ENCODE results near the gene PPM1A. TPM values are rescaled to one million over a fixed set of nuclear protein-coding genes. Genes with fewer than 3 reads are reported as not detected.

PPM1A gene
- total RNA-seq (2021) (52.3 and 54.5 TPM in 2 replicates), Bru-seq, nascent RNA (percentile 95 among the genes with signal in this experiment), BruChase-seq, experiment 1, labeled RNA remaining after a 2-hour chase (percentile 92 among the genes with signal in this experiment), BruChase-seq, experiment 2, labeled RNA remaining after a 6-hour chase (percentile 86 among the genes with signal in this experiment)
- long read RNA-seq, full-length matches to known transcripts, result 21 of 34 reads
- long read RNA-seq, partial matches to known transcripts, result 5 of 34 reads
- long read RNA-seq, other reads (novel, unspliced or antisense), result 8 of 34 reads

DNA sequence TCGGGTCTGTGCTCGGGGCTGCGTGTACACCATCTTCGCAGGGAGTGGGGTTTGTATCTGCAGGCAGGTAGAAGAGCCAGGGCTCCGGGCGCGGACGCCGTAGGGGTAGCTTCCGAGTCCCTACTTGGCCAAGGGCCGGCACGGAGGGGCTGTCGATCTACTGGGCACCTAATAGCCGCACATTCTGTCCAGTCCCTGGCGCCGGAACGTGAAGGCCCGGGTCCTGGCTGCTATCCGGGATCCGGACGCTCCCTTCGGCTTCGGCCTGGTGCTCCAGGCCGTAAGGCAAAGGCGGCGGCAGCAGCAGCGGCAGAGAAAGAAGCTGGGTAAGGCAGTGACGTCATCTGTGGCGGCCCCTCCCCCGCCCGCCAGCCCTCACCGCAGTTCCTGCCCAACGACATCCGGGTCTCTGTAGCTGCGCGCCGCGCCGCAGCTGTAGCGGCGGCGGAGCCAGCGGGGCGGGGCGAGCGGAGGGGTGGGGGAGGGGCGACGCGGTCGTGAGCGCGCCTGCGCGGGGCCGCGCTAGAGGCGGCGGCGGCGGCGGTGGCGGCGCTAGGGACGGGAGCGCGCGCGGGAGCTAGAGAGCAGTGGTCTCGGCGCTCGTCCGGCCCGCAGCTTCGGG is at the start of gene PPM1A:
Gene PPM1A (plus strand): TSS at position 525 of the 622 bp plus-strand sequence. CDS start 33,483 bp downstream, outside the sequence.
- POLR2A ChIA-PET (ENCODE audit: low non-redundant PET), result interaction anchor here (0.6 to 0.8 kb wide), 3 partner anchors 193 to 1513 kb away, joined by 5 to 22 read pairs (median 8); partner anchors contain the start of gene SNAPC1
- Histone ChIP-seq H3K27me3 (replicated peaks; ENCODE audit: insufficient read depth, low read depth, low read length, poor library complexity) (no peaks in the 10 kb centered on the region), H3K27ac (ENCODE audit: low read depth, low read length, poor library complexity, severe bottlenecking) (peak within 1 kb of the TSS; percentile 98), H3K9me3 (ENCODE audit: low read depth, low read length, poor library complexity, severe bottlenecking) (no peaks in the 10 kb centered on the region), H3K36me3 (ENCODE audit: insufficient read depth, low read length, poor library complexity, severe bottlenecking) (no peaks in the 10 kb centered on the region), H3K4me3 (ENCODE audit: low read depth, low read length, poor library complexity, severe bottlenecking) (peak within 1 kb of the TSS; percentile 81), H3K4me1 (ENCODE audit: insufficient read depth, low read length, poor library complexity, severe bottlenecking) (peaks cover 19% of the 10 kb centered on the region)
- BruUV-seq (replicated peaks), result no TSS peak
- intact Hi-C loops (cut with micrococcal nuclease; ENCODE audit: unreplicated experiment), result loop anchor here (5.0 kb wide), 1 partner anchor 63 kb away; no protein-coding TSS in a partner anchor
- TF ChIP-seq, protein P1, sequence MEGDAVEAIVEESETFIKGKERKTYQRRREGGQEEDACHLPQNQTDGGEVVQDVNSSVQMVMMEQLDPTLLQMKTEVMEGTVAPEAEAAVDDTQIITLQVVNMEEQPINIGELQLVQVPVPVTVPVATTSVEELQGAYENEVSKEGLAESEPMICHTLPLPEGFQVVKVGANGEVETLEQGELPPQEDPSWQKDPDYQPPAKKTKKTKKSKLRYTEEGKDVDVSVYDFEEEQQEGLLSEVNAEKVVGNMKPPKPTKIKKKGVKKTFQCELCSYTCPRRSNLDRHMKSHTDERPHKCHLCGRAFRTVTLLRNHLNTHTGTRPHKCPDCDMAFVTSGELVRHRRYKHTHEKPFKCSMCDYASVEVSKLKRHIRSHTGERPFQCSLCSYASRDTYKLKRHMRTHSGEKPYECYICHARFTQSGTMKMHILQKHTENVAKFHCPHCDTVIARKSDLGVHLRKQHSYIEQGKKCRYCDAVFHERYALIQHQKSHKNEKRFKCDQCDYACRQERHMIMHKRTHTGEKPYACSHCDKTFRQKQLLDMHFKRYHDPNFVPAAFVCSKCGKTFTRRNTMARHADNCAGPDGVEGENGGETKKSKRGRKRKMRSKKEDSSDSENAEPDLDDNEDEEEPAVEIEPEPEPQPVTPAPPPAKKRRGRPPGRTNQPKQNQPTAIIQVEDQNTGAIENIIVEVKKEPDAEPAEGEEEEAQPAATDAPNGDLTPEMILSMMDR (conservative IDR thresholded peaks at IDR 0.05; ENCODE audit: low read depth, low read length), result no peak
- no peak for TF ChIP-seq EZH2 (IDR thresholded peaks at IDR 0.05; ENCODE audit: borderline replicate concordance, low read depth, low read length, poor library complexity, severe bottlenecking)
- CTCF ChIA-PET, result interaction anchor here (1.3 kb wide), 1 partner anchor 83 kb away, joined by 3 read pairs; no protein-coding TSS in a partner anchor
- DNase-seq (ENCODE audit: low spot score), result peak; percentile 96

DNA sequence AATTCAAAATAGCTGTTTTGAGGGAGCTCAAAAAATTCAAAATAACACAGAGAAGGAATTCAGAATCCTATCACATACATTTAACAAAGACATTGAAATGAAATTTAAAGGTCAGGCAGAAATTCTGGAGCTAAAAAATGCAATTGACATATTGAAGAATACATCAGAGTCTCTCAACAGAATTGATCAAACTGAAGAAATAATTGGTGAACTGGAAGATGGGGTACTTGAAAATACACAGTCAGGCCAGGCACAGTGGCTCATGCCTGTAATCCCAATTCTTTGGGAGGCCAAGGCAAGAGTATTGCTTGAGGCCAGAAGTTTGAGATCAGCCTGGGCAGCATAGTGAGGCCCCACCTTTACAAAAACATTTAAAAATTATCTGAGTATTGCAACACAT is 49.7 kb upstream of the PPM1A start:
- no peaks in the 10 kb centered on the region for H3K36me3 ChIP-seq (ENCODE audit: insufficient read depth, low read length, poor library complexity, severe bottlenecking)
- H3K27me3 ChIP-seq (replicated peaks; ENCODE audit: insufficient read depth, low read depth, low read length, poor library complexity), result no peaks in the 10 kb centered on the region
- no peaks in the 10 kb centered on the region for H3K4me1 ChIP-seq (ENCODE audit: insufficient read depth, low read length, poor library complexity, severe bottlenecking)
- no peak overlapping the region for H3K4me3 ChIP-seq (ENCODE audit: low read depth, low read length, poor library complexity, severe bottlenecking)
- TF ChIP-seq, protein P1 (conservative IDR thresholded peaks at IDR 0.05; ENCODE audit: low read depth, low read length), result no peak
- no peak for TF ChIP-seq EZH2 (IDR thresholded peaks at IDR 0.05; ENCODE audit: borderline replicate concordance, low read depth, low read length, poor library complexity, severe bottlenecking)
- ChIA-PET POLR2A (ENCODE audit: low non-redundant PET) (interaction anchor here (0.7 kb wide), 1 partner anchor 130 kb away, joined by 6 read pairs; no protein-coding TSS in a partner anchor), CTCF (no interaction called here)
- H3K9me3 ChIP-seq (ENCODE audit: low read depth, low read length, poor library complexity, severe bottlenecking), result no peaks in the 10 kb centered on the region
- intact Hi-C loops (cut with micrococcal nuclease; ENCODE audit: unreplicated experiment), result no loop called here
- BruUV-seq (replicated peaks), result no TSS peak
- H3K27ac ChIP-seq (ENCODE audit: low read depth, low read length, poor library complexity, severe bottlenecking), result no peak overlapping the region
- no peak for DNase-seq (ENCODE audit: low spot score)

DNA sequence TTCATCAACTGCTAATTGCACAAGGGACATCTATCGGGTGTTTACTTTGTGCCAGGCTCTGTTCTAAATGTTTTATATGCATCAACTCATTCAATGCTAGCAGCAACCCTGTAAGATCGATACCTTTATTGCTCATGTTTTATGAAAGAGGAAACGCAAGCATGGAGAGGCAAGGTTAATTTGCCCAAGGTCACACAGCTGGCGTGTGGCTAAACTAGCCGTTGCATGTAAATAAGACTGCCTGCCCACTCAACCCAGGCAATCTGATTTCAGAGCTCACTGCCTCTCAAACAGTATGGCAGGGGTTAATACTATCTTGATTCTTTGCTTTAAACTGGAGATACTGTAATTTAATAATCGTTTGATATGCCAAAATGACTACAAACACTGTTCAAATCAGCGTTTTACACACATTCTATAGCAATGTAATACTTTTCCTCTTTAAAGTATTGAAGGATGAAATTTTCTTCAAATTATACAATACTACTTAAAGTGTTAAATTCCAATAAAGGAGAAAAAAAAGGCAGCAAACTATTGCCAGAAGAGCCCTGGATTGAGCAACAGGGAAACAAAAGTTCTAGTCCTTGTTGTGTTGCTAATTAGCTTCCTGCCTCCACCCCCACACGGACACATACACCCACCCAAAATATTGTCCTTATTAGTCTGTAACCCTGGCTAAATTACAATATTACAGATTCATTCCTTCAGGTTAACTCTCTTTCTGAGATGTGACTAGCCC is 44.7 kb upstream of the PPM1A start:
- BruUV-seq (replicated peaks), result no TSS peak
- no peaks in the 10 kb centered on the region for H3K36me3 ChIP-seq (ENCODE audit: insufficient read depth, low read length, poor library complexity, severe bottlenecking)
- no peaks in the 10 kb centered on the region for H3K27me3 ChIP-seq (replicated peaks; ENCODE audit: insufficient read depth, low read depth, low read length, poor library complexity)
- CTCF ChIA-PET, result no interaction called here
- no peak for DNase-seq (ENCODE audit: low spot score)
- H3K4me3 ChIP-seq (ENCODE audit: low read depth, low read length, poor library complexity, severe bottlenecking), result no peak overlapping the region
- TF ChIP-seq EZH2 (IDR thresholded peaks at IDR 0.05; ENCODE audit: borderline replicate concordance, low read depth, low read length, poor library complexity, severe bottlenecking), result no peak
- TF ChIP-seq, protein P1 (conservative IDR thresholded peaks at IDR 0.05; ENCODE audit: low read depth, low read length), result no peak
- H3K27ac ChIP-seq (ENCODE audit: low read depth, low read length, poor library complexity, severe bottlenecking), result no peak overlapping the region
- intact Hi-C loops (cut with micrococcal nuclease; ENCODE audit: unreplicated experiment), result no loop called here
- no peaks in the 10 kb centered on the region for H3K9me3 ChIP-seq (ENCODE audit: low read depth, low read length, poor library complexity, severe bottlenecking)
- no peaks in the 10 kb centered on the region for H3K4me1 ChIP-seq (ENCODE audit: insufficient read depth, low read length, poor library complexity, severe bottlenecking)
- POLR2A ChIA-PET (ENCODE audit: low non-redundant PET), result no interaction called here

Measured in A673 (cell line).